ENCODE results near the gene RAB6A. TPM values are rescaled to one million over a fixed set of nuclear protein-coding genes. Genes with fewer than 3 reads are reported as not detected.

Gene RAB6A
- total and polyA plus RNA-seq, 10 of the 15 experiments (the other 5 are each of a cell fraction or from before 2014, with no cell fraction given): 9.8 to 107 (median 34.1) TPM

GRCh38 chr11:73787643-73788558 is 27.0 kb upstream of the RAB6A start, which contains the start of gene MRPL48 (continued):
- TF ChIP-seq, protein P1, sequence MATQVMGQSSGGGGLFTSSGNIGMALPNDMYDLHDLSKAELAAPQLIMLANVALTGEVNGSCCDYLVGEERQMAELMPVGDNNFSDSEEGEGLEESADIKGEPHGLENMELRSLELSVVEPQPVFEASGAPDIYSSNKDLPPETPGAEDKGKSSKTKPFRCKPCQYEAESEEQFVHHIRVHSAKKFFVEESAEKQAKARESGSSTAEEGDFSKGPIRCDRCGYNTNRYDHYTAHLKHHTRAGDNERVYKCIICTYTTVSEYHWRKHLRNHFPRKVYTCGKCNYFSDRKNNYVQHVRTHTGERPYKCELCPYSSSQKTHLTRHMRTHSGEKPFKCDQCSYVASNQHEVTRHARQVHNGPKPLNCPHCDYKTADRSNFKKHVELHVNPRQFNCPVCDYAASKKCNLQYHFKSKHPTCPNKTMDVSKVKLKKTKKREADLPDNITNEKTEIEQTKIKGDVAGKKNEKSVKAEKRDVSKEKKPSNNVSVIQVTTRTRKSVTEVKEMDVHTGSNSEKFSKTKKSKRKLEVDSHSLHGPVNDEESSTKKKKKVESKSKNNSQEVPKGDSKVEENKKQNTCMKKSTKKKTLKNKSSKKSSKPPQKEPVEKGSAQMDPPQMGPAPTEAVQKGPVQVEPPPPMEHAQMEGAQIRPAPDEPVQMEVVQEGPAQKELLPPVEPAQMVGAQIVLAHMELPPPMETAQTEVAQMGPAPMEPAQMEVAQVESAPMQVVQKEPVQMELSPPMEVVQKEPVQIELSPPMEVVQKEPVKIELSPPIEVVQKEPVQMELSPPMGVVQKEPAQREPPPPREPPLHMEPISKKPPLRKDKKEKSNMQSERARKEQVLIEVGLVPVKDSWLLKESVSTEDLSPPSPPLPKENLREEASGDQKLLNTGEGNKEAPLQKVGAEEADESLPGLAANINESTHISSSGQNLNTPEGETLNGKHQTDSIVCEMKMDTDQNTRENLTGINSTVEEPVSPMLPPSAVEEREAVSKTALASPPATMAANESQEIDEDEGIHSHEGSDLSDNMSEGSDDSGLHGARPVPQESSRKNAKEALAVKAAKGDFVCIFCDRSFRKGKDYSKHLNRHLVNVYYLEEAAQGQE (IDR thresholded peaks at IDR 0.05; ENCODE audit: low read depth, low read length): no peak
- peak; percentile 44; the same call in 1 of the 3 replicates for TF ChIP-seq POU2F2 (IDR thresholded peaks at IDR 0.05; ENCODE audit: borderline replicate concordance, low read depth, low read length)
- TF ChIP-seq NFXL1 (IDR thresholded peaks at IDR 0.05; ENCODE audit: borderline replicate concordance): no peak
- peak; percentile 69; the same call in 1 of the 2 replicates for TF ChIP-seq GATAD2B (conservative IDR thresholded peaks at IDR 0.05; ENCODE audit: low read depth)
- peak; percentile 94 for TF ChIP-seq WRNIP1 (IDR thresholded peaks at IDR 0.05; ENCODE audit: borderline replicate concordance, low read depth, low read length)
- peak; percentile 93 for TF ChIP-seq HDAC2 (IDR thresholded peaks at IDR 0.05)
- TF ChIP-seq TCF3 (IDR thresholded peaks at IDR 0.05; ENCODE audit: borderline replicate concordance, insufficient read depth, low read depth, low read length): peak; percentile 57; the same call in 1 of the 2 replicates
- TF ChIP-seq POLR2A (IDR thresholded peaks at IDR 0.05; ENCODE audit: low read depth, low read length): peak; percentile 94
- TF ChIP-seq ZNF207 (IDR thresholded peaks at IDR 0.05; ENCODE audit: borderline replicate concordance): peak; percentile 99
- TF ChIP-seq ZSCAN29 (IDR thresholded peaks at IDR 0.05): peak; percentile 69; the same call in 1 of the 2 replicates
- TF ChIP-seq SIN3A (IDR thresholded peaks at IDR 0.05; ENCODE audit: low read depth, low read length): 0 out of 2 replicates have a peak, but pooled peaks have one; percentile 51

Measured in GM12878 (cell line).